BE2C (cell line): Measurements from ENCODE around the gene RDH12.

ENCODE experiments used
- DNase-seq: peaks from one replicate; pipeline ENCODE4 v3.0.0-alpha.2; 2020
- H3K27me3 ChIP-seq: fragments of 250-450 bp; sonication (Bioruptor Pico); 2 replicates; pipeline ENCODE4 v1.5.1; 2020; ENCODE audit warnings: mild to moderate bottlenecking
- H3K36me3 ChIP-seq: fragments of 250-450 bp; sonication (Bioruptor Pico); 2 replicates; pipeline ENCODE4 v1.5.1; 2020; ENCODE audit warnings: mild to moderate bottlenecking
- H3K4me1 ChIP-seq: fragments of 250-450 bp; sonication (Bioruptor Pico); 2 replicates; pipeline ENCODE4 v1.5.1; 2020
- H3K4me3 ChIP-seq: 2 replicates; pipeline ENCODE4 v1.5.1; 2011; ENCODE audit warnings: low read depth, low read length
- H3K9me3 ChIP-seq: fragments of 250-450 bp; sonication (Bioruptor Pico); 2 replicates; pipeline ENCODE4 v1.5.1; 2020
- TF ChIP-seq, protein P1 (sequence below): IDR thresholded peaks from 2 replicates; pipeline ENCODE4 v1.5.1; 2012; ENCODE audit warnings: mild to moderate bottlenecking, low read depth, low read length

The RDH12 gene

DNA sequence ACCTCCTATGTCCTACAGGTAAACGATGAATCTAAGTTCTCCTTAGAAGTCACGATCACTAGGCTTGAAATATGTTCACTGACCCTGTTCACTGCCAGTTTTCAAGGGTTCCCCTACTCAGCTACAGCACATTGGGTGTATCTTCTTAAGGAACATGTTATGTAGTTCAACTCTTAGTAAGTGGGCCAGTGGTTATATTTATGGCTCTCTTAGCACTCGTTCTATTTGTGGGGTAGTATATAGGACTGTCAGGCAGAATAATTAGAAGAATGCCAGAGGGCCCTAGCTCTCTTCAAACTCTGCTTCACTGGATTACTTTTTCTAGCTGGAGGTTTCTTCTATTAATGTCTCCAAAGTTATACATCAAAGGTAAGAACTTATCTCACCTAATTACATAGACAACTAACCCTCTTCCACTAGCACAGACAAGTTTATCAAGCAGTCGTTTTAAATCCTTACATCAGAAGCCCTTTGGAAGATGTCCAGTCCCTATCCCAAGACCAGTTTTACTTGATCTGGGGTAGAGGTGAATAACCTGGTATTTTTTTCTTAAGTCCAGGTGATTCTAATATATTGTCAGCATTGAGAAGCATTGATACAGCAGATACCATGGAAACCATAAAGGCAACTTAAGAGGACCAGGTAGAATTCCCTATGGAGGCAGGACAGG is 75.1 kb downstream of the RDH12 start:
- Histone ChIP-seq H3K4me1 (no peaks in the 10 kb centered on the region), H3K27me3 (no peaks in the 10 kb centered on the region), H3K4me3 (no peak overlapping the region), H3K9me3 (no peaks in the 10 kb centered on the region), H3K36me3 (peaks cover 36% of the 10 kb centered on the region)
- TF ChIP-seq, protein P1, sequence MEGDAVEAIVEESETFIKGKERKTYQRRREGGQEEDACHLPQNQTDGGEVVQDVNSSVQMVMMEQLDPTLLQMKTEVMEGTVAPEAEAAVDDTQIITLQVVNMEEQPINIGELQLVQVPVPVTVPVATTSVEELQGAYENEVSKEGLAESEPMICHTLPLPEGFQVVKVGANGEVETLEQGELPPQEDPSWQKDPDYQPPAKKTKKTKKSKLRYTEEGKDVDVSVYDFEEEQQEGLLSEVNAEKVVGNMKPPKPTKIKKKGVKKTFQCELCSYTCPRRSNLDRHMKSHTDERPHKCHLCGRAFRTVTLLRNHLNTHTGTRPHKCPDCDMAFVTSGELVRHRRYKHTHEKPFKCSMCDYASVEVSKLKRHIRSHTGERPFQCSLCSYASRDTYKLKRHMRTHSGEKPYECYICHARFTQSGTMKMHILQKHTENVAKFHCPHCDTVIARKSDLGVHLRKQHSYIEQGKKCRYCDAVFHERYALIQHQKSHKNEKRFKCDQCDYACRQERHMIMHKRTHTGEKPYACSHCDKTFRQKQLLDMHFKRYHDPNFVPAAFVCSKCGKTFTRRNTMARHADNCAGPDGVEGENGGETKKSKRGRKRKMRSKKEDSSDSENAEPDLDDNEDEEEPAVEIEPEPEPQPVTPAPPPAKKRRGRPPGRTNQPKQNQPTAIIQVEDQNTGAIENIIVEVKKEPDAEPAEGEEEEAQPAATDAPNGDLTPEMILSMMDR = no peak
- DNase-seq = no peak

DNA sequence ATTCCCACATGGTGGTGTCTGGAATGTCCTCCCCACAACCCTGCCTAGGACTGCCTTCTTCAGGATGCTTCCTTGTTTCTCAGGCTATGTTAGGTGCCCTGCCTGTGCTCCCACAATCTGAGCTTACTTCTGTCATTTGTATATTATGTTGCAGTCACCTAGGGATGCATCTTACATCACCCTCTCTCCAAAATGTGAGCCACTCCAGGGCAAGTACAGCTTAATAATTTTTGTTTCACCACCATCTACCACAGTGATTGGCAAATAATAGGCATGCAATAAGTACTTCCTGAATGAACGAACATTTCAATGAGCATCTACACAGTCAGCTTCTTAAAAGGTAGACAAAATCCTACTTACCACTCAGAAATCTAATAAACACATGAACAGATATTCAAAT is 77.1 kb downstream of the RDH12 start:
- no peak for DNase-seq
- H3K36me3 ChIP-seq = peaks cover 39% of the 10 kb centered on the region
- H3K9me3 ChIP-seq = no peaks in the 10 kb centered on the region
- H3K4me3 ChIP-seq = no peak overlapping the region
- TF ChIP-seq, protein P1 = no peak
- no peaks in the 10 kb centered on the region for H3K27me3 ChIP-seq
- H3K4me1 ChIP-seq = no peaks in the 10 kb centered on the region

DNA sequence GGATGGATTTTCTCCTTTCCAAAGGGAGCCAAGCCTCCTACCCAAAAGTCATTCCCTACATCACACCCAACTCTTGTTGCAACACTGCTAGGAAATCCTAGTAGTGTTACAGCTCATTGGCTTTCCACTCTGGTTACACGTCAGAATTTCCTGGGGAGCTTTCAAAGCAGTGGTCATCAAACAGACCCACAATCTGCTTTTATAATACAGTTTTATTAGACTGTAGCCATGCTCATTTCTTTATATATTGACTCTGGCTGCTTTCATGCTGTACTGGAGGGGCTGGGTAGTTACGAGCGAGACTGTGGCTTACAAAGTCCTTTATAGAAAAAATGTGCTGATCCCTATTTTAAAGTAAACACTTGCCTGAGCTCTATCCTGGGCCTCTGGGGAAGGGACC is 80.4 kb downstream of the RDH12 start:
- Histone ChIP-seq H3K4me3 (no peak overlapping the region), H3K27me3 (no peaks in the 10 kb centered on the region), H3K36me3 (peaks cover 57% of the 10 kb centered on the region), H3K4me1 (no peaks in the 10 kb centered on the region), H3K9me3 (no peaks in the 10 kb centered on the region)
- DNase-seq = no peak
- TF ChIP-seq, protein P1 = no peak
